HAP-1 (cell line): ENCODE measurements around the gene ZNF785.
"Not testable (repeated sequence)": the region's sequence is repeated elsewhere in the genome, so short reads cannot be mapped to it uniquely, and the experiment has no call there.

Experiments
- DNase-seq, 2 experiments: peaks; one replicate each; pipeline ENCODE4 v3.0.0-alpha.2; 2016 to 2020; ENCODE audit warnings: low spot score in 2 of 2
- H3K27me3 ChIP-seq: fragments of 250-450 bp; sonication (Bioruptor Pico); 2 replicates; pipeline ENCODE4 v1.5.1; 2020; ENCODE audit warnings: low read depth, mild to moderate bottlenecking, moderate library complexity
- H3K36me3 ChIP-seq: fragments of 250-450 bp; sonication (Bioruptor Pico); replicated peaks from 2 replicates; pipeline ENCODE4 v1.5.1; 2020; ENCODE audit warnings: mild to moderate bottlenecking
- H3K4me1 ChIP-seq: fragments of 250-450 bp; sonication (Bioruptor Pico); 2 replicates; pipeline ENCODE4 v1.5.1; 2020; ENCODE audit warnings: mild to moderate bottlenecking
- H3K4me3 ChIP-seq: fragments of 250-450 bp; sonication (Bioruptor Pico); 2 replicates; pipeline ENCODE4 v1.5.1; 2020; ENCODE audit warnings: mild to moderate bottlenecking, moderate library complexity
- H3K9me3 ChIP-seq: fragments of 250-450 bp; sonication (Bioruptor Pico); 2 replicates; pipeline ENCODE4 v1.5.1; 2020; ENCODE audit warnings: mild to moderate bottlenecking, moderate library complexity
- in situ Hi-C: fragments of 300-500 bp; cut with MboI; formaldehyde crosslinking; loops from 3 replicates; pipeline ENCODE4 v1.14.3; 2020; ENCODE audit warnings: low sequenced_read_pairs, inconsistent platforms, mixed read lengths

Gene ZNF785

GRCh38 chr16:30585400-30586191 is at the start of gene ZNF785:
ZNF785 (minus strand) TSS chr16:30585697; CDS start chr16:30585611, 86 bp downstream.
- no peaks in the 10 kb centered on the region for H3K4me1 ChIP-seq
- no peaks in the 10 kb centered on the region for H3K9me3 ChIP-seq
- H3K36me3 ChIP-seq = no peaks in the 10 kb centered on the region
- in situ Hi-C loops = no loop called here
- no peak within 1 kb of the TSS for H3K4me3 ChIP-seq
- DNase-seq = no peak
- no peaks in the 10 kb centered on the region for H3K27me3 ChIP-seq

GRCh38 chr16:30633526-30633925 is 48.0 kb upstream of the ZNF785 start:
- in situ Hi-C loops = loop anchor here (5.0 to 25.0 kb wide), 2 partner anchors 186 to 521 kb away; partner anchors contain the start of genes GDPD3, MAPK3 and SEPHS2
- no peaks in the 10 kb centered on the region for H3K9me3 ChIP-seq
- peak overlapping the region; percentile 73 for H3K4me3 ChIP-seq
- peaks cover 5% of the 10 kb centered on the region for H3K4me1 ChIP-seq
- DNase-seq = no peak
- H3K27me3 ChIP-seq = no peaks in the 10 kb centered on the region
- no peaks in the 10 kb centered on the region for H3K36me3 ChIP-seq

GRCh38 chr16:30632454-30632853 is 47.0 kb upstream of the ZNF785 start:
- H3K9me3 ChIP-seq, H3K27me3 ChIP-seq, H3K36me3 ChIP-seq, H3K4me1 ChIP-seq, H3K4me3 ChIP-seq, DNase-seq: not testable (repeated sequence)
- in situ Hi-C loops = loop anchor here (5.0 to 25.0 kb wide), 2 partner anchors 185 to 520 kb away; partner anchors contain the start of genes GDPD3, MAPK3 and SEPHS2

GRCh38 chr16:30628628-30629540 is 43.4 kb upstream of the ZNF785 start:
- Histone ChIP-seq H3K9me3 (0 out of 2 replicates have a peak, but pooled peaks cover 4% of the 10 kb centered on the region), H3K4me3 (no peak overlapping the region), H3K4me1 (no peaks in the 10 kb centered on the region), H3K27me3 (no peaks in the 10 kb centered on the region), H3K36me3 (no peaks in the 10 kb centered on the region)
- peak; percentile 75 to 94 for DNase-seq
- in situ Hi-C loops = loop anchor here (25.0 kb wide), 1 partner anchor 517 kb away; the partner anchor contains the start of genes GDPD3 and MAPK3

GRCh38 chr16:30626236-30626635 is 40.7 kb upstream of the ZNF785 start:
- in situ Hi-C loops = loop anchor here (25.0 kb wide), 1 partner anchor 514 kb away; the partner anchor contains the start of genes GDPD3 and MAPK3
- H3K4me1 ChIP-seq = peaks cover 11% of the 10 kb centered on the region

GRCh38 chr16:30623536-30624283 is 38.2 kb upstream of the ZNF785 start:
- H3K27me3 ChIP-seq = no peaks in the 10 kb centered on the region
- no peak for DNase-seq
- no peak overlapping the region for H3K4me3 ChIP-seq
- in situ Hi-C loops = no loop called here
- no peaks in the 10 kb centered on the region for H3K36me3 ChIP-seq
- H3K9me3 ChIP-seq = 0 out of 2 replicates have a peak, but pooled peaks cover 8% of the 10 kb centered on the region
- peaks cover 11% of the 10 kb centered on the region for H3K4me1 ChIP-seq

More at GRCh38 chr16:30626236-30626635, 40.7 kb upstream of the ZNF785 start:
- Histone ChIP-seq H3K9me3 (0 out of 2 replicates have a peak, but pooled peaks cover 8% of the 10 kb centered on the region), H3K27me3 (no peaks in the 10 kb centered on the region), H3K4me3 (no peak overlapping the region), H3K36me3 (no peaks in the 10 kb centered on the region)
- no peak for DNase-seq

GRCh38 chr16:30622455-30623032 is 37.0 kb upstream of the ZNF785 start:
- DNase-seq = no peak
- no peaks in the 10 kb centered on the region for H3K36me3 ChIP-seq
- H3K9me3 ChIP-seq = 0 out of 2 replicates have a peak, but pooled peaks cover 8% of the 10 kb centered on the region
- H3K4me3 ChIP-seq = no peak overlapping the region
- H3K27me3 ChIP-seq = no peaks in the 10 kb centered on the region
- peaks cover 11% of the 10 kb centered on the region for H3K4me1 ChIP-seq
- in situ Hi-C loops = no loop called here

- in situ Hi-C loops = no loop called here
- Histone ChIP-seq H3K27me3 (no peaks in the 10 kb centered on the region), H3K4me1 (peaks cover 11% of the 10 kb centered on the region), H3K9me3 (0 out of 2 replicates have a peak, but pooled peaks cover 8% of the 10 kb centered on the region), H3K4me3 (no peak overlapping the region), H3K36me3 (no peaks in the 10 kb centered on the region)
- no peak for DNase-seq
Observed at GRCh38 chr16:30621765-30622164, 36.3 kb upstream of the ZNF785 start.

GRCh38 chr16:30620169-30620568 is 34.7 kb upstream of the ZNF785 start:
- H3K4me1 ChIP-seq = peaks cover 11% of the 10 kb centered on the region
- in situ Hi-C loops = no loop called here
- no peaks in the 10 kb centered on the region for H3K36me3 ChIP-seq
- H3K27me3 ChIP-seq = no peaks in the 10 kb centered on the region
- H3K4me3 ChIP-seq = no peak overlapping the region
- DNase-seq = no peak
- H3K9me3 ChIP-seq = 0 out of 2 replicates have a peak, but pooled peaks cover 8% of the 10 kb centered on the region

- no peaks in the 10 kb centered on the region for H3K27me3 ChIP-seq
- no peak for DNase-seq
- H3K4me1 ChIP-seq = peaks cover 11% of the 10 kb centered on the region
- in situ Hi-C loops = no loop called here
- H3K36me3 ChIP-seq = no peaks in the 10 kb centered on the region
- H3K4me3 ChIP-seq = no peak overlapping the region
- H3K9me3 ChIP-seq = 0 out of 2 replicates have a peak, but pooled peaks cover 8% of the 10 kb centered on the region
Observed at GRCh38 chr16:30619638-30620037, 34.1 kb upstream of the ZNF785 start.

- in situ Hi-C loops = no loop called here
Observed at GRCh38 chr16:30619202-30619601, 33.7 kb upstream of the ZNF785 start.

GRCh38 chr16:30615358-30616091 is 30.0 kb upstream of the ZNF785 start:
- Histone ChIP-seq H3K9me3 (no peaks in the 10 kb centered on the region), H3K36me3 (no peaks in the 10 kb centered on the region), H3K4me1 (peaks cover 6% of the 10 kb centered on the region), H3K4me3 (no peak overlapping the region), H3K27me3 (no peaks in the 10 kb centered on the region)
- in situ Hi-C loops = no loop called here
- DNase-seq = peak in 1 of 2 experiments; percentile 82

More at GRCh38 chr16:30619202-30619601, 33.7 kb upstream of the ZNF785 start:
- Histone ChIP-seq H3K9me3 (0 out of 2 replicates have a peak, but pooled peaks cover 7% of the 10 kb centered on the region), H3K36me3 (no peaks in the 10 kb centered on the region), H3K27me3 (no peaks in the 10 kb centered on the region), H3K4me3 (no peak overlapping the region), H3K4me1 (peaks cover 11% of the 10 kb centered on the region)
- DNase-seq = no peak
